GM19193 (cell line): ENCODE results near the gene TRAK2.

ENCODE experiments used
- POLR2A ChIP-seq: IDR thresholded peaks from 4 replicates; pipeline ENCODE4 v1.6.1; 2011; ENCODE audit not compliant: insufficient read depth, insufficient read length; ENCODE audit errors: extremely low read depth

TRAK2 gene

GRCh38 chr2:201383136-201383535 lies 68.1 kb downstream of the TRAK2 start:
- TF ChIP-seq POLR2A: no peak

GRCh38 chr2:201378496-201379397 lies 72.5 kb downstream of the TRAK2 start:
- no peak for TF ChIP-seq POLR2A

GRCh38 chr2:201377218-201377617 lies 74.0 kb downstream of the TRAK2 start:
- TF ChIP-seq POLR2A: no peak

GRCh38 chr2:201369775-201370174 lies 81.5 kb downstream of the TRAK2 start:
- no peak for TF ChIP-seq POLR2A

- no peak for TF ChIP-seq POLR2A
Observed at GRCh38 chr2:201366146-201366545, 85.1 kb downstream of the TRAK2 start.

- no peak for TF ChIP-seq POLR2A
Observed at GRCh38 chr2:201363857-201364560, 87.2 kb downstream of the TRAK2 start.

- no peak for TF ChIP-seq POLR2A
Observed at GRCh38 chr2:201362396-201362795, 88.9 kb downstream of the TRAK2 start.

- no peak for TF ChIP-seq POLR2A
Observed at GRCh38 chr2:201361078-201361733, 90.1 kb downstream of the TRAK2 start.

- no peak for TF ChIP-seq POLR2A
Observed at GRCh38 chr2:201360256-201360655, 91.0 kb downstream of the TRAK2 start.

GRCh38 chr2:201358684-201359083 lies 92.6 kb downstream of the TRAK2 start:
- TF ChIP-seq POLR2A: no peak

- no peak for TF ChIP-seq POLR2A
Observed at GRCh38 chr2:201357221-201357620, 94.0 kb downstream of the TRAK2 start, which contains the start of gene FLACC1. TSS of gene FLACC1 (minus strand) at chr2:201357345. CDS start at chr2:201351404, 5,941 bp downstream.

GRCh38 chr2:201353116-201353515 lies 98.1 kb downstream of the TRAK2 start:
- no peak for TF ChIP-seq POLR2A

GRCh38 chr2:201350879-201351278 lies 100.4 kb downstream of the TRAK2 start:
- no peak for TF ChIP-seq POLR2A

GRCh38 chr2:201349601-201350000 lies 101.7 kb downstream of the TRAK2 start:
- no peak for TF ChIP-seq POLR2A

- TF ChIP-seq POLR2A: no peak
Observed at GRCh38 chr2:201348758-201349157, 102.5 kb downstream of the TRAK2 start.
